ENCODE data around the gene SPAST.
"Not testable (repeated sequence)": the region's sequence is repeated elsewhere in the genome, so short reads cannot be mapped to it uniquely, and the experiment has no call there.

Gene SPAST

GRCh38 chr2:32063310-32064020, at the start of gene SPAST:
Gene SPAST, plus strand, starts transcription at chr2:32063556. Its CDS starts 276 bp downstream, at chr2:32063832.
- peak within 1 kb of the TSS; percentile 69 for H3K4me3 ChIP-seq (ENCODE audit: control insufficient read depth, low read depth, low read length)
- peak; percentile 73 for DNase-seq (ENCODE audit: low read depth)
- TF ChIP-seq CTCF (IDR thresholded peaks at IDR 0.05; ENCODE audit: control insufficient read depth, insufficient read depth, low read depth, low read length, missing control alignments) = peak; percentile 48

GRCh38 chr2:32018789-32019482, 44.4 kb upstream of the SPAST start:
- not testable (repeated sequence) for H3K4me3 ChIP-seq (ENCODE audit: control insufficient read depth, low read depth, low read length); DNase-seq (ENCODE audit: low read depth)

- H3K4me3 ChIP-seq (ENCODE audit: control insufficient read depth, low read depth, low read length); DNase-seq (ENCODE audit: low read depth): not testable (repeated sequence)
Measured at GRCh38 chr2:32034198-32034887, 29.0 kb upstream of the SPAST start.

- H3K4me3 ChIP-seq (ENCODE audit: control insufficient read depth, low read depth, low read length) = peak within 1 kb of the TSS; percentile 64
- TF ChIP-seq CTCF (IDR thresholded peaks at IDR 0.05; ENCODE audit: control insufficient read depth, insufficient read depth, low read depth, low read length, missing control alignments) = no peak
- peak; percentile 68 for DNase-seq (ENCODE audit: low read depth)
Measured at GRCh38 chr2:32039447-32040219, 23.7 kb upstream of the SPAST start, which contains the start of gene DPY30. Gene DPY30, minus strand, starts transcription at chr2:32039805. Its CDS starts 349 bp downstream, at chr2:32039456.

- DNase-seq (ENCODE audit: low read depth) = no peak
- no peak for TF ChIP-seq CTCF (IDR thresholded peaks at IDR 0.05; ENCODE audit: control insufficient read depth, insufficient read depth, low read depth, low read length, missing control alignments)
- no peak overlapping the region for H3K4me3 ChIP-seq (ENCODE audit: control insufficient read depth, low read depth, low read length)
Measured at GRCh38 chr2:32043561-32043960, 19.8 kb upstream of the SPAST start.

GRCh38 chr2:32051836-32052439, 11.4 kb upstream of the SPAST start:
- DNase-seq (ENCODE audit: low read depth) = no peak
- TF ChIP-seq CTCF (IDR thresholded peaks at IDR 0.05; ENCODE audit: control insufficient read depth, insufficient read depth, low read depth, low read length, missing control alignments) = no peak

GRCh38 chr2:32054583-32054982, 8.8 kb upstream of the SPAST start:
- not testable (repeated sequence) for H3K4me3 ChIP-seq (ENCODE audit: control insufficient read depth, low read depth, low read length); DNase-seq (ENCODE audit: low read depth)

More at GRCh38 chr2:32051836-32052439, 11.4 kb upstream of the SPAST start:
- H3K4me3 ChIP-seq (ENCODE audit: control insufficient read depth, low read depth, low read length) = no peak overlapping the region

Data from AG09309 (cell line).